A549 (cell line): Measurements from ENCODE around the gene POT1. TPM values are rescaled to one million over a fixed set of nuclear protein-coding genes. Genes with fewer than 3 reads are reported as not detected.

ENCODE experiments used
- ATAC-seq, 2 experiments: fragments of 200-7000 bp in 1 of 2; fragments of >200 bp in 1 of 2; cut with Nextera tagmentation in 1 of 2; cut with Tn5 transposase in 1 of 2; 3 replicates each; pipeline versions ENCODE4 v1.8.0 to v1.9.1; 2018 to 2020; ENCODE audit warnings: mild to moderate bottlenecking in 1 of 2, moderate library complexity in 1 of 2
- CTCF ChIA-PET: fragments of 300-600 bp; sonication (Branson Sonifier 250); formaldehyde crosslinking; extraction: SDS; loops from one replicate; lab custom pipeline; 2021; ENCODE audit warnings: antibody characterized with exemption, inconsistent platforms; lab: Yijun Ruan, JAX
- POLR2A ChIA-PET: fragments of 350-600 bp; formaldehyde crosslinking; extraction: SDS; loops from one replicate; lab custom pipeline; 2021; ENCODE audit warnings: antibody characterized with exemption, inconsistent platforms; lab: Yijun Ruan, JAX
- DNase-seq, 2 experiments: peaks; one replicate each; pipeline versions ENCODE4 v3.0.0 to v3.0.0-alpha.2; 2011 to 2016; ENCODE audit warnings: low read depth in 1 of 2, low spot score in 1 of 2
- FAIRE-seq: peaks from 2 replicates; lab custom pipeline; 2011; peaks lifted over from hg19 to GRCh38; lab: Jason Lieb, UNC
- H3K27ac ChIP-seq, 2 experiments: fragments of >200 bp; sonication (Bioruptor Twin); formaldehyde crosslinking; 3 replicates each; pipeline ENCODE4 v1.5.1; 2016 to 2017
- H3K4me1 ChIP-seq: fragments of >200 bp; sonication (Bioruptor Twin); formaldehyde crosslinking; 3 replicates; pipeline ENCODE4 v1.6.1; 2016
- H3K4me2 ChIP-seq: fragments of >200 bp; sonication (Bioruptor Twin); formaldehyde crosslinking; 3 replicates; pipeline ENCODE4 v1.6.1; 2016
- H3K4me3 ChIP-seq: fragments of >200 bp; sonication (Bioruptor Twin); formaldehyde crosslinking; 3 replicates; pipeline ENCODE4 v1.5.1; 2016
- H3K9me3 ChIP-seq: fragments of >200 bp; sonication (Bioruptor Twin); formaldehyde crosslinking; 3 replicates; pipeline ENCODE4 v1.6.1; 2016
- BHLHE40 ChIP-seq: IDR thresholded peaks from 2 replicates; pipeline ENCODE4 v1.6.1; 2012; ENCODE audit warnings: low read depth, low read length, inconsistent platforms
- CEBPB ChIP-seq, 2 experiments: fragments of >200 bp in 1 of 2; sonication (Bioruptor Twin) in 1 of 2; formaldehyde crosslinking in 1 of 2; IDR thresholded peaks; 2 replicates each; pipeline ENCODE4 v1.6.1; 2012 to 2016
- CHD2 ChIP-seq: fragments of 150-350 bp; IDR thresholded peaks from 2 replicates; pipeline ENCODE4 v1.6.1; 2014; ENCODE audit warnings: low read length; ENCODE audit not compliant: partially characterized antibody
- EHF ChIP-seq: fragments of 250-450 bp; sonication (Bioruptor Pico); IDR thresholded peaks from 2 replicates; pipeline ENCODE4 v1.5.0; 2020; ENCODE audit warnings: mild to moderate bottlenecking
- EHMT2 ChIP-seq: fragments of 200-600 bp; sonication (generic); IDR thresholded peaks from 2 replicates; pipeline ENCODE4 v1.6.1; 2016; ENCODE audit warnings: antibody characterized with exemption, low read depth, mild to moderate bottlenecking, moderate library complexity
- EP300 ChIP-seq, 2 experiments: fragments of >200 bp; sonication (Bioruptor Twin); formaldehyde crosslinking; IDR thresholded peaks; 2 replicates in 1 of 2; 3 replicates in 1 of 2; pipeline ENCODE4 v1.6.1; 2016 to 2017
- FOXS1 ChIP-seq: fragments of 250-450 bp; sonication (Bioruptor Pico); IDR thresholded peaks from 2 replicates; pipeline ENCODE4 v1.5.0; 2020; ENCODE audit warnings: mild to moderate bottlenecking, moderate library complexity
- HDAC2 ChIP-seq: fragments of 200-600 bp; sonication (generic); IDR thresholded peaks from 2 replicates; pipeline ENCODE4 v1.6.1; 2016
- HEYL ChIP-seq: fragments of 250-450 bp; sonication (Bioruptor Pico); IDR thresholded peaks from 2 replicates; pipeline ENCODE4 v1.8.0; 2021; ENCODE audit warnings: mild to moderate bottlenecking, moderate library complexity
- HMGXB4 ChIP-seq: fragments of 250-450 bp; sonication (Bioruptor Pico); IDR thresholded peaks from 2 replicates; pipeline ENCODE4 v1.5.0; 2021; ENCODE audit warnings: mild to moderate bottlenecking, moderate library complexity, borderline replicate concordance
- HOXA7 ChIP-seq: fragments of 250-450 bp; sonication (Bioruptor Pico); IDR thresholded peaks from 2 replicates; pipeline ENCODE4 v1.5.0; 2020; ENCODE audit warnings: mild to moderate bottlenecking, moderate library complexity
- HOXB13 ChIP-seq: fragments of 250-450 bp; sonication (Bioruptor Pico); IDR thresholded peaks from 2 replicates; pipeline ENCODE4 v1.5.0; 2020; ENCODE audit warnings: low read depth, mild to moderate bottlenecking, moderate library complexity
- HOXB5 ChIP-seq: fragments of 250-450 bp; sonication (Bioruptor Pico); IDR thresholded peaks from 2 replicates; pipeline ENCODE4 v1.5.0; 2020; ENCODE audit warnings: mild to moderate bottlenecking, moderate library complexity
- JUN ChIP-seq, 2 experiments: fragments of >200 bp; sonication (Bioruptor Twin); formaldehyde crosslinking; IDR thresholded peaks; 2 replicates in 1 of 2; 3 replicates in 1 of 2; pipeline ENCODE4 v1.6.1; 2016 to 2017
- KDM5A ChIP-seq: fragments of 200-600 bp; sonication (generic); IDR thresholded peaks from 2 replicates; pipeline ENCODE4 v1.6.1; 2016; ENCODE audit warnings: antibody characterized with exemption, mild to moderate bottlenecking
- MYC ChIP-seq: IDR thresholded peaks from 2 replicates; pipeline ENCODE4 v1.6.1; 2012; ENCODE audit warnings: mild to moderate bottlenecking, inconsistent platforms, low read length, improper control_type of control experiment, borderline replicate concordance
- NPAS2 ChIP-seq: fragments of 250-450 bp; sonication (Bioruptor Pico); IDR thresholded peaks from 2 replicates; pipeline ENCODE4 v1.8.0; 2022; ENCODE audit warnings: mild to moderate bottlenecking, moderate library complexity, borderline replicate concordance
- PHF8 ChIP-seq: fragments of 200-600 bp; sonication (generic); IDR thresholded peaks from 2 replicates; pipeline ENCODE4 v1.6.1; 2016; ENCODE audit warnings: low read depth, mild to moderate bottlenecking, antibody characterized with exemption, moderate library complexity, borderline replicate concordance
- RNF2 ChIP-seq: fragments of 200-600 bp; sonication (generic); IDR thresholded peaks from 2 replicates; pipeline ENCODE4 v1.6.1; 2016; ENCODE audit warnings: low read depth, mild to moderate bottlenecking, antibody characterized with exemption, moderate library complexity, borderline replicate concordance
- TP53 ChIP-seq: fragments of 250-450 bp; sonication (Bioruptor Pico); IDR thresholded peaks from 2 replicates; pipeline ENCODE4 v1.5.0; 2021; ENCODE audit warnings: mild to moderate bottlenecking, moderate library complexity
- ZSCAN20 ChIP-seq: fragments of 250-450 bp; sonication (Bioruptor Pico); IDR thresholded peaks from 2 replicates; pipeline ENCODE4 v1.8.0; 2022; ENCODE audit warnings: mild to moderate bottlenecking, moderate library complexity
- WGBS: methylation state at CpG from one replicate; pipeline ENCODE4 v1.1.6; 2017; ENCODE audit errors: missing lambda C conversion rate; 5-methylcytosine and 5-hydroxymethylcytosine counted together
- polyA plus RNA-seq, 4 experiments: library from polyadenylated mRNA; depleted of rRNA in 3 of 4; stranded (reverse); fragments of >200 nt; fragmentation: RNase III in 1 of 4; extraction: RNeasy Plus Mini Kit Qiagen cat#74134 plus additional on column Dnase treatment in 1 of 4; gene quantifications; 2 replicates in 3 of 4; 3 replicates in 1 of 4; pipeline ENCODE4 v1.2.3, GENCODE V29; 2011 to 2017
- TF ChIP-seq, protein P1 (sequence below): IDR thresholded peaks from 2 replicates; pipeline ENCODE4 v1.6.1; 2012

Gene POT1
- polyA plus RNA-seq, 2 of the 4 experiments (the other 2 are of a cell fraction), result 21.6 to 56.2 TPM

DNA sequence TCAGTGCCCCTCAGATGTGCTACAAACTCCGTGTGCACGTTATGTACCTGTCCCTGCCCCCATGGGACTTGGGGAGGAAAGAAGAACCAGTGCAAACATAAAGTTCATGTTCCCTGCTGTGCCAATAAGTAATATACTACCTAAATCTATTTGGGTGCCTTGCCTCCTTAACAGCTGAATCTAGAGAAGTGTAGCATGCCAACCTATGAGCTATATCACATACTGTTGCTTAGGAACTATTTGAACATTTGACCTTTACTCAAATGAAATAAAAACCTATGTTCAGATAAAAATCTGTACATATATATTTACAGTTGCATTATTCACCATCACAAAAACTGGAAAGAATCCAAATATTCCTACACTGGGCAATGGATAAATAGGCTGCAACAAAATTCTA, 9.8 kb downstream of the POT1 start:
- Histone ChIP-seq H3K9me3 (no peaks in the 10 kb centered on the region), H3K4me2 (no peak overlapping the region), H3K4me3 (no peak overlapping the region), H3K27ac (no peak overlapping the region), H3K4me1 (peaks cover 8% of the 10 kb centered on the region; the same call in 1 of the 3 replicates)
- WGBS, result 87% methylated on average over 2 of the region's 2 CpGs
- CTCF ChIA-PET, result no interaction called here
- DNase-seq, result no peak
- POLR2A ChIA-PET, result no interaction called here
- no peak for FAIRE-seq
- ATAC-seq, result no peak
- no peak for TF ChIP-seq JUN (IDR thresholded peaks at IDR 0.05)
- no peak for TF ChIP-seq EP300 (IDR thresholded peaks at IDR 0.05)
- TF ChIP-seq MYC, result no peak
- no peak for TF ChIP-seq CEBPB (IDR thresholded peaks at IDR 0.05)
- TF ChIP-seq HDAC2, result no peak
- no peak for TF ChIP-seq NPAS2
- no peak for TF ChIP-seq CHD2
- TF ChIP-seq TP53, result no peak

DNA sequence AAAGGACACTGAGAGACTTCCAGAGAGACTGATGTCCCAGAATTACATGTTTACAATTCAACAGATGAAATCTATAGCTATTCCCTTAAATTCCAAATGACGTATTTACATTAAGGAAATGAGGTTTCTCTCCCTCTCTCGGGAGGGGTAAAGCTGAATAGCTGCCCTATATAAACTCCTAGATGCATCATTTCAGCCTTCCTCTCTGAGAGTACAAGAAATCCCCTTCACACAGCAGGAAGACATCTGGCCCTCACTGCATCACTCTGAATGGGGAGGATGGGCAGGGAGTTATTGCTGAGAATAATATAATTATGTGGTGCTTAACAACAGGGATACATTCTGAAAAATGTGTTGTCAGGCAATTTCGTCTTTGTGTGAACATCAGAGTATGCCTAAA, 11.0 kb downstream of the POT1 start:
- WGBS, result 86% methylated on average over 3 of the region's 3 CpGs
- FAIRE-seq, result no peak

GRCh38 chr7:124915242-124915641, 14.4 kb downstream of the POT1 start:
- no peak for TF ChIP-seq KDM5A
- TF ChIP-seq EHMT2, result no peak
- no peak for TF ChIP-seq HMGXB4 (CRISPR knock-in tag)
- no peak for TF ChIP-seq ZSCAN20 (CRISPR knock-in tag)
- TF ChIP-seq, protein P1, sequence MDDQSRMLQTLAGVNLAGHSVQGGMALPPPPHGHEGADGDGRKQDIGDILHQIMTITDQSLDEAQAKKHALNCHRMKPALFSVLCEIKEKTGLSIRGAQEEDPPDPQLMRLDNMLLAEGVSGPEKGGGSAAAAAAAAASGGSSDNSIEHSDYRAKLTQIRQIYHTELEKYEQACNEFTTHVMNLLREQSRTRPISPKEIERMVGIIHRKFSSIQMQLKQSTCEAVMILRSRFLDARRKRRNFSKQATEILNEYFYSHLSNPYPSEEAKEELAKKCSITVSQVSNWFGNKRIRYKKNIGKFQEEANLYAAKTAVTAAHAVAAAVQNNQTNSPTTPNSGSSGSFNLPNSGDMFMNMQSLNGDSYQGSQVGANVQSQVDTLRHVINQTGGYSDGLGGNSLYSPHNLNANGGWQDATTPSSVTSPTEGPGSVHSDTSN, result no peak
- TF ChIP-seq CHD2, result no peak
- no peak for TF ChIP-seq HOXA7 (CRISPR knock-in tag)
- TF ChIP-seq HDAC2, result no peak
- no peak for TF ChIP-seq HOXB5 (CRISPR knock-in tag)
- TF ChIP-seq HEYL (CRISPR knock-in tag), result no peak
- no peak for TF ChIP-seq PHF8
- TF ChIP-seq EP300 (IDR thresholded peaks at IDR 0.05), result no peak
- no peak for TF ChIP-seq EHF (CRISPR knock-in tag)
- no peak for TF ChIP-seq FOXS1 (CRISPR knock-in tag)
- POLR2A ChIA-PET, result no interaction called here
- no peak overlapping the region for H3K27ac ChIP-seq
- 95% methylated on average over 1 of the region's 1 CpG for WGBS
- no peak overlapping the region for H3K4me3 ChIP-seq
- no peak overlapping the region for H3K4me2 ChIP-seq
- no peak for FAIRE-seq
- H3K4me1 ChIP-seq, result no peaks in the 10 kb centered on the region
- DNase-seq, result no peak
- CTCF ChIA-PET, result interaction anchor here (0.6 kb wide), 1 partner anchor 814 kb away, joined by 5 read pairs; no protein-coding TSS in a partner anchor
- H3K9me3 ChIP-seq, result no peaks in the 10 kb centered on the region
- ATAC-seq, result no peak

More for the DNA sequence above, 11.0 kb downstream of the POT1 start:
- H3K27ac ChIP-seq, result no peak overlapping the region
- ChIA-PET CTCF (no interaction called here), POLR2A (interaction anchor here (1.0 kb wide), 1 partner anchor 11 kb away, joined by 3 read pairs; the partner anchor contains the start of gene POT1)
- H3K4me3 ChIP-seq, result no peak overlapping the region
- ATAC-seq, result no peak
- DNase-seq, result no peak
- H3K4me1 ChIP-seq, result peaks cover 8% of the 10 kb centered on the region; the same call in 1 of the 3 replicates
- TF ChIP-seq RNF2 (no peak), BHLHE40 (no peak), HOXB13 (CRISPR knock-in tag) (no peak)
- H3K9me3 ChIP-seq, result no peaks in the 10 kb centered on the region
- H3K4me2 ChIP-seq, result no peak overlapping the region
